SK-N-SH (cell line): ENCODE results near the gene ROR2. TPM values are rescaled to one million over a fixed set of nuclear protein-coding genes. Genes with fewer than 3 reads are reported as not detected.

Experiments
- CTCF ChIA-PET: fragments of 300-600, 350-600 bp; formaldehyde crosslinking; extraction: SDS; loops from one replicate; lab custom pipeline; 2021; lab: Yijun Ruan, JAX
- POLR2A ChIA-PET: fragments of 350-600 bp; sonication (Branson Sonifier 250); formaldehyde crosslinking; extraction: SDS; loops from one replicate; lab custom pipeline; 2020; ENCODE audit warnings: antibody characterized with exemption, inconsistent platforms; lab: Yijun Ruan, JAX
- DNase-seq: peaks from one replicate; pipeline ENCODE4 v3.0.0; 2012
- H2AFZ ChIP-seq: fragments of 200-600 bp; sonication (generic); 2 replicates; pipeline ENCODE4 v1.8.1; 2016; ENCODE audit warnings: antibody characterized with exemption, mild to moderate bottlenecking, low read depth
- H3F3A ChIP-seq: fragments of 200-600 bp; sonication (generic); replicated peaks from 2 replicates; pipeline ENCODE3; 2016; ENCODE audit warnings: antibody characterized with exemption, mild to moderate bottlenecking; ENCODE audit not compliant: insufficient read depth
- H3K27ac ChIP-seq, 2 experiments: fragments of 200-500 bp in 1 of 2; fragments of 200-600 bp in 1 of 2; sonication (Bioruptor generic) in 1 of 2; sonication (generic), shearing (Covaris generic) in 1 of 2; 2 replicates each; pipeline versions ENCODE4 v1.5.1 to v1.6.1; 2014 to 2016; ENCODE audit warnings: low read depth in 2 of 2, inconsistent platforms in 1 of 2, low read length in 1 of 2, mild to moderate bottlenecking in 1 of 2, mixed read lengths in 1 of 2
- H3K27me3 ChIP-seq: fragments of 200-600 bp; sonication (generic), shearing (Covaris generic); 2 replicates; pipeline ENCODE4 v1.6.1; 2016; ENCODE audit warnings: mixed run types; ENCODE audit not compliant: insufficient read depth
- H3K36me3 ChIP-seq, 2 experiments: fragments of 200-500 bp in 1 of 2; fragments of 200-600 bp in 1 of 2; sonication (Bioruptor generic) in 1 of 2; sonication (generic) in 1 of 2; replicated peaks in 1 of 2; 2 replicates each; pipeline versions ENCODE3 to v1.5.1; 2014 to 2016; ENCODE audit warnings: low read length in 1 of 2, mild to moderate bottlenecking in 1 of 2; ENCODE audit not compliant: insufficient read depth in 2 of 2, control insufficient read depth in 1 of 2
- H3K4me1 ChIP-seq, 2 experiments: fragments of 200-500 bp in 1 of 2; fragments of 200-600 bp in 1 of 2; sonication (Bioruptor generic) in 1 of 2; sonication (generic), shearing (Covaris generic) in 1 of 2; 2 replicates each; pipeline versions ENCODE4 v1.5.1 to v1.6.1; 2014 to 2016; ENCODE audit warnings: low read depth in 1 of 2, low read length in 1 of 2, mixed run types in 1 of 2; ENCODE audit not compliant: insufficient read depth in 2 of 2, control insufficient read depth in 1 of 2
- H3K4me2 ChIP-seq: fragments of 200-600 bp; sonication (generic), shearing (Covaris generic); 2 replicates; pipeline ENCODE4 v1.6.1; 2017; ENCODE audit warnings: mixed run types
- H3K4me3 ChIP-seq, 2 experiments: fragments of 200-500 bp in 1 of 2; fragments of 200-600 bp in 1 of 2; sonication (Bioruptor generic) in 1 of 2; sonication (generic), shearing (Covaris generic) in 1 of 2; 2 replicates each; pipeline versions ENCODE4 v1.5.1 to v1.8.1; 2014 to 2016; ENCODE audit warnings: low read depth in 2 of 2, inconsistent platforms in 1 of 2, low read length in 1 of 2, mild to moderate bottlenecking in 1 of 2, mixed read lengths in 1 of 2, moderate library complexity in 1 of 2
- H3K79me2 ChIP-seq: fragments of 200-600 bp; sonication (generic); 2 replicates; pipeline ENCODE4 v1.8.1; 2017; ENCODE audit warnings: mild to moderate bottlenecking; ENCODE audit not compliant: insufficient read depth
- H3K9ac ChIP-seq: fragments of 200-600 bp; sonication (generic); 2 replicates; pipeline ENCODE4 v1.6.1; 2017; ENCODE audit warnings: mixed run types
- H3K9me2 ChIP-seq: fragments of 200-600 bp; sonication (generic); 2 replicates; pipeline ENCODE4 v1.6.1; 2017; ENCODE audit warnings: mixed run types
- H3K9me3 ChIP-seq: fragments of 200-600 bp; sonication (generic); 2 replicates; pipeline ENCODE4 v1.6.1; 2017; ENCODE audit warnings: mixed run types, mild to moderate bottlenecking, moderate library complexity
- H4K20me1 ChIP-seq: fragments of 200-600 bp; sonication (generic); 2 replicates; pipeline ENCODE4 v1.6.1; 2017; ENCODE audit warnings: mild to moderate bottlenecking, mixed run types; ENCODE audit not compliant: insufficient read depth
- EP300 ChIP-seq, 2 experiments: IDR thresholded peaks; 2 replicates each; pipeline versions ENCODE4 v1.4.0 to v1.6.1; 2012; ENCODE audit warnings: borderline replicate concordance in 1 of 2, low read depth in 1 of 2, low read length in 1 of 2
- EZH2phosphoT487 ChIP-seq: fragments of 200-600 bp; sonication (generic); IDR thresholded peaks from 2 replicates; pipeline ENCODE4 v1.6.1; 2017; ENCODE audit warnings: low read depth, mixed run types, mild to moderate bottlenecking, antibody characterized with exemption, moderate library complexity, borderline replicate concordance
- FOSL2 ChIP-seq: IDR thresholded peaks from 2 replicates; pipeline ENCODE4 v1.4.0; 2012; ENCODE audit warnings: low read depth, mild to moderate bottlenecking, moderate library complexity, borderline replicate concordance
- GATA2 ChIP-seq: sonication (generic); formaldehyde crosslinking; IDR thresholded peaks from 2 replicates; pipeline ENCODE4 v1.5.0; 2020; ENCODE audit warnings: mild to moderate bottlenecking, missing genetic modification reagents
- MEF2A ChIP-seq: IDR thresholded peaks from 2 replicates; pipeline ENCODE4 v1.4.0; 2012; ENCODE audit warnings: low read depth, borderline replicate concordance
- NFIC ChIP-seq: IDR thresholded peaks from 2 replicates; pipeline ENCODE4 v1.4.0; 2012; ENCODE audit warnings: borderline replicate concordance
- NRF1 ChIP-seq: IDR thresholded peaks from 2 replicates; pipeline ENCODE4 v1.6.1; 2012; ENCODE audit warnings: low read depth, mild to moderate bottlenecking, low read length
- RCOR1 ChIP-seq: fragments of 150-350 bp; IDR thresholded peaks from 2 replicates; pipeline ENCODE4 v1.6.1; 2017; ENCODE audit warnings: antibody characterized with exemption, low read length
- RFX5 ChIP-seq: IDR thresholded peaks from 2 replicates; pipeline ENCODE4 v1.6.1; 2012; ENCODE audit warnings: mild to moderate bottlenecking, improper control_type of control experiment, low read length
- RXRA ChIP-seq: IDR thresholded peaks from 2 replicates; pipeline ENCODE4 v1.4.0; 2012; ENCODE audit warnings: low read depth, mild to moderate bottlenecking, borderline replicate concordance
- TCF12 ChIP-seq: IDR thresholded peaks from 2 replicates; pipeline ENCODE4 v1.4.0; 2012
- WGBS: methylation state at CpG from one replicate; pipeline ENCODE4 v1.1.6; 2017; ENCODE audit warnings: low lambda C conversion rate; 5-methylcytosine and 5-hydroxymethylcytosine counted together
- polyA plus RNA-seq, 3 experiments: library from polyadenylated mRNA; depleted of rRNA; stranded (reverse); fragments of >200 nt; gene quantifications; 2 replicates each; pipeline ENCODE4 v1.2.3, GENCODE V29; 2012
- TF ChIP-seq, protein P1 (sequence below): IDR thresholded peaks from 2 replicates; pipeline ENCODE4; 2012
- TF ChIP-seq, protein P2 (sequence below): fragments of 150-350 bp; IDR thresholded peaks from 2 replicates; pipeline ENCODE4 v1.6.1; 2016; ENCODE audit warnings: mild to moderate bottlenecking, low read depth, low read length
- TF ChIP-seq, protein P3 (sequence below): fragments of 200-600 bp; sonication (generic); IDR thresholded peaks from 2 replicates; pipeline ENCODE4 v1.6.1; 2017; ENCODE audit warnings: antibody characterized with exemption, mild to moderate bottlenecking, moderate library complexity

The ROR2 gene
- polyA plus RNA-seq, 1 of the 3 experiments (the other 2 are of a cell fraction) = 0.43 TPM

DNA sequence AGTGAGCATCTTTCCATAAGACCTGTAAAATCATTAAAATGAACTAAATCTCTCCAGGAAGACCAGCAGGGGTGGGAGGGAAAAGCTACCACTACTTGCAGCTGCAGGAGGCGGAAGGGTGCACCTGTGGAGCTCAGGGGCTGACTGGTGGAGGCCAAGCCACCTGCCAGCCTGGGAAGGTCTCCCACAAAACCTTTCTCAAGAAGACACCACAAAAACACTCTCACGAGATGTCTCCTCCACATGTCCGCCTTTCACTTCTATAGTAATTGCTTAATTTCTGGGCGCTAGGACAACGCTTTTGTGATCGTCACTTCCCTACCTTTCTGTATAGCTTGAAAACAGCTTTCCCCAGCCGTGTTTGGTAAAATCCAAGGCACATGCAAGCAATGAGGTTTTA lies 114.4 kb downstream of the ROR2 start:
- WGBS = 75% methylated on average over 7 of the region's 7 CpGs
- no peaks in the 10 kb centered on the region for H3K27me3 ChIP-seq
- H3F3A ChIP-seq = no peaks in the 10 kb centered on the region
- no peak overlapping the region for H3K27ac ChIP-seq
- ChIA-PET CTCF (interaction anchor here (0.8 to 1.5 kb wide), 4 partner anchors 8 to 119 kb away, joined by 3 to 10 read pairs (median 6); partner anchors contain the start of gene ROR2), POLR2A (interaction anchor here (1.1 kb wide), 1 partner anchor 12 kb away, joined by 3 read pairs; no protein-coding TSS in a partner anchor)
- no peaks in the 10 kb centered on the region for H3K79me2 ChIP-seq
- H3K4me2 ChIP-seq = no peak overlapping the region
- no peak for TF ChIP-seq RXRA
- no peaks in the 10 kb centered on the region for H4K20me1 ChIP-seq
- DNase-seq = no peak
- H3K36me3 ChIP-seq = no peaks in the 10 kb centered on the region
- no peaks in the 10 kb centered on the region for H3K9me3 ChIP-seq
- no peak overlapping the region for H3K4me3 ChIP-seq
- no peaks in the 10 kb centered on the region for H3K9me2 ChIP-seq
- H3K9ac ChIP-seq = no peak overlapping the region
- peaks cover 0 to 27% of the 10 kb centered on the region in 2 experiments; a peak in 1 of 4 replicates for H3K4me1 ChIP-seq
- H2AFZ ChIP-seq = no peak overlapping the region

DNA sequence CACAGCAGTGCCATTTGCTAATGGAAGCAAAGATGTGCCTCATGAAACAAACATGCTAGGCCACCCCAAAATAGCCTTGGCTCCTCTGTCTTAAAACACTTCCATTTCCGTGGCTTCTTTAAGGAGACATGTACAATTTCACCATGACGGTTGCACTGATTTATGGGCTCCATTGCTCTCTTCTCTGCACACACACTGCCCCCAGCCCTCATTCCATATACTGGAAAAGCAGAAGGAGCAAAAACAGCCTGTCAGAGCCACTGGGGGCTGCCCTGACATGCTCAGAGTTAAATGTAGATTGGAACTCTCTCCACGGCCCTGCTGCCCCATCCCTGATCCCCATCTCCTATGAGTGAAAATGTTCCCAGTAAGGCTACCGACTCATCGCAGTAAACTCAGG lies 114.8 kb downstream of the ROR2 start:
- Histone ChIP-seq H3K4me3 (no peak overlapping the region), H3K4me2 (no peak overlapping the region), H3K27me3 (no peaks in the 10 kb centered on the region), H3F3A (no peaks in the 10 kb centered on the region)
- CTCF ChIA-PET = interaction anchor here (1.0 to 1.5 kb wide), 2 partner anchors 10 to 115 kb away, joined by 8 to 10 read pairs; partner anchors contain the start of gene ROR2
- POLR2A ChIA-PET = no interaction called here
- DNase-seq = no peak
- TF ChIP-seq, protein P1, sequence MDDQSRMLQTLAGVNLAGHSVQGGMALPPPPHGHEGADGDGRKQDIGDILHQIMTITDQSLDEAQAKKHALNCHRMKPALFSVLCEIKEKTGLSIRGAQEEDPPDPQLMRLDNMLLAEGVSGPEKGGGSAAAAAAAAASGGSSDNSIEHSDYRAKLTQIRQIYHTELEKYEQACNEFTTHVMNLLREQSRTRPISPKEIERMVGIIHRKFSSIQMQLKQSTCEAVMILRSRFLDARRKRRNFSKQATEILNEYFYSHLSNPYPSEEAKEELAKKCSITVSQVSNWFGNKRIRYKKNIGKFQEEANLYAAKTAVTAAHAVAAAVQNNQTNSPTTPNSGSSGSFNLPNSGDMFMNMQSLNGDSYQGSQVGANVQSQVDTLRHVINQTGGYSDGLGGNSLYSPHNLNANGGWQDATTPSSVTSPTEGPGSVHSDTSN = no peak
- no peak for TF ChIP-seq NFIC
- no peak for TF ChIP-seq RCOR1
- no peak for TF ChIP-seq FOSL2
- no peak for TF ChIP-seq RFX5
- TF ChIP-seq, protein P2, sequence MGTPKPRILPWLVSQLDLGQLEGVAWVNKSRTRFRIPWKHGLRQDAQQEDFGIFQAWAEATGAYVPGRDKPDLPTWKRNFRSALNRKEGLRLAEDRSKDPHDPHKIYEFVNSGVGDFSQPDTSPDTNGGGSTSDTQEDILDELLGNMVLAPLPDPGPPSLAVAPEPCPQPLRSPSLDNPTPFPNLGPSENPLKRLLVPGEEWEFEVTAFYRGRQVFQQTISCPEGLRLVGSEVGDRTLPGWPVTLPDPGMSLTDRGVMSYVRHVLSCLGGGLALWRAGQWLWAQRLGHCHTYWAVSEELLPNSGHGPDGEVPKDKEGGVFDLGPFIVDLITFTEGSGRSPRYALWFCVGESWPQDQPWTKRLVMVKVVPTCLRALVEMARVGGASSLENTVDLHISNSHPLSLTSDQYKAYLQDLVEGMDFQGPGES = no peak
- TF ChIP-seq, all 33 proteins: peak for 0
- Histone ChIP-seq H3K4me1 (peaks cover 0 to 27% of the 10 kb centered on the region in 2 experiments; a peak in 1 of 4 replicates), H3K79me2 (no peaks in the 10 kb centered on the region), H3K27ac (no peak overlapping the region), H3K9ac (no peak overlapping the region), H3K9me2 (no peaks in the 10 kb centered on the region), H4K20me1 (no peaks in the 10 kb centered on the region), H3K9me3 (no peaks in the 10 kb centered on the region), H2AFZ (no peak overlapping the region), H3K36me3 (no peaks in the 10 kb centered on the region)
- whole genome bisulfite sequencing = 72% methylated on average over 5 of the region's 5 CpGs

DNA sequence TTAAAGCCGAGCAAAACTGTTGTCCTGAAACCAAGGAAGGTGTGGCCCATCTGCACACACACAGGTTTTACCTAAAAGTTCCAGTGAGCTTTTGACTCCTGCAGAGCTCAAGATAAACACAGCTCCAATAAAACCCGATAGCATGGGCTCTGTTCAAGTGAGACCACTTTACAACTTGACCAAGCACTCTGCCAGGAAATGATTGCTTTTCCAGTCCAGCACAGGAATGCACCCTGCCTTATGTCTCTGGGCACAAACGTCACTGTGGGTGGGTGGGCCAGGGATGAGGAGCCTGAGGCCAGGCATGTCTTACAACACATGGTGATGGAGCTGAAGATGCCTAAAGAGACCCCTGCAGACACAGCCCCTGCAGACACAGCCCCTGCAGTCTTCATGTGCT lies 115.3 kb downstream of the ROR2 start:
- no peak overlapping the region for H3K9ac ChIP-seq
- no peak overlapping the region for H3K4me3 ChIP-seq
- H3K36me3 ChIP-seq = no peaks in the 10 kb centered on the region
- ChIA-PET CTCF (interaction anchor here (0.9 to 2.2 kb wide), 3 partner anchors 9 to 119 kb away, joined by 3 to 9 read pairs (median 3); partner anchors contain the start of gene ROR2), POLR2A (no interaction called here)
- no peak overlapping the region for H2AFZ ChIP-seq
- no peaks in the 10 kb centered on the region for H3F3A ChIP-seq
- no peaks in the 10 kb centered on the region for H3K9me3 ChIP-seq
- H3K79me2 ChIP-seq = no peaks in the 10 kb centered on the region
- H3K4me1 ChIP-seq = peaks cover 0 to 27% of the 10 kb centered on the region in 2 experiments; a peak in 1 of 4 replicates
- H3K27me3 ChIP-seq = no peaks in the 10 kb centered on the region
- no peaks in the 10 kb centered on the region for H3K9me2 ChIP-seq
- 54% methylated on average over 3 of the region's 3 CpGs for WGBS
- no peak overlapping the region for H3K27ac ChIP-seq
- no peak overlapping the region for H3K4me2 ChIP-seq
- H4K20me1 ChIP-seq = no peaks in the 10 kb centered on the region
- DNase-seq = no peak
- TF ChIP-seq, protein P3, sequence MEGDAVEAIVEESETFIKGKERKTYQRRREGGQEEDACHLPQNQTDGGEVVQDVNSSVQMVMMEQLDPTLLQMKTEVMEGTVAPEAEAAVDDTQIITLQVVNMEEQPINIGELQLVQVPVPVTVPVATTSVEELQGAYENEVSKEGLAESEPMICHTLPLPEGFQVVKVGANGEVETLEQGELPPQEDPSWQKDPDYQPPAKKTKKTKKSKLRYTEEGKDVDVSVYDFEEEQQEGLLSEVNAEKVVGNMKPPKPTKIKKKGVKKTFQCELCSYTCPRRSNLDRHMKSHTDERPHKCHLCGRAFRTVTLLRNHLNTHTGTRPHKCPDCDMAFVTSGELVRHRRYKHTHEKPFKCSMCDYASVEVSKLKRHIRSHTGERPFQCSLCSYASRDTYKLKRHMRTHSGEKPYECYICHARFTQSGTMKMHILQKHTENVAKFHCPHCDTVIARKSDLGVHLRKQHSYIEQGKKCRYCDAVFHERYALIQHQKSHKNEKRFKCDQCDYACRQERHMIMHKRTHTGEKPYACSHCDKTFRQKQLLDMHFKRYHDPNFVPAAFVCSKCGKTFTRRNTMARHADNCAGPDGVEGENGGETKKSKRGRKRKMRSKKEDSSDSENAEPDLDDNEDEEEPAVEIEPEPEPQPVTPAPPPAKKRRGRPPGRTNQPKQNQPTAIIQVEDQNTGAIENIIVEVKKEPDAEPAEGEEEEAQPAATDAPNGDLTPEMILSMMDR = no peak
- TF ChIP-seq FOSL2 = no peak
- no peak for TF ChIP-seq EZH2phosphoT487
- TF ChIP-seq EP300 (IDR thresholded peaks at IDR 0.05; ENCODE audit: borderline replicate concordance in 1 of 2, low read depth in 1 of 2, low read length in 1 of 2) = no peak
- TF ChIP-seq RCOR1 = no peak
- TF ChIP-seq, protein P1 = no peak
- TF ChIP-seq TCF12 = no peak
- no peak for TF ChIP-seq GATA2 (CRISPR knock-in tag)
- TF ChIP-seq MEF2A = no peak
- TF ChIP-seq, protein P2 = no peak
- TF ChIP-seq NRF1 = no peak
